ENCODE results near the gene LRGUK.
"Not testable (repeated sequence)": the region's sequence is repeated elsewhere in the genome, so short reads cannot be mapped to it uniquely, and the experiment has no call there.

LRGUK gene

GRCh38 chr7:134248196-134248595 is 121.1 kb downstream of the LRGUK start:
- no peak for DNase-seq

- no peak for DNase-seq
Measured at GRCh38 chr7:134254311-134254710, 127.2 kb downstream of the LRGUK start.

DNA sequence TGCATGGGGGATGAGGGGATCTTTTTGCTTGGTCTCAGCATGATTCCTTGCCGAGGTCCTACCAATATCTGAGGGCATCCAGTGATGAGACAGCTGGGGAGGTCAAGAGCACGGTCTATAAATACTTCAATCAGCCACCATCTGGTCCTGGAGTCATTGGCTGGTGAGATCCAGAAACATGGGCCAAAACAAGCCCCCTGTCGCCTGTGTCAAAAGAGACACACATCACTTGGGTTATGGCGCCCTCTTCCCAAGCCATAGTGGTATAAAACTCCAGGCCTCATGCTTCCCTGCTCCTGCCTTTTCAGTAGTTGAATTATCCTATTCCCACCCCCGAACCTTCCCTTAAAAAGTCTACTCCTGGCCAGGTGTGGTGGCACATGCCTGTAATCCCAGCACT is 128.7 kb downstream of the LRGUK start:
- DNase-seq, result no peak

GRCh38 chr7:134262322-134262721 is 135.2 kb downstream of the LRGUK start:
- DNase-seq, result no peak

GRCh38 chr7:134276951-134277350 is 149.8 kb downstream of the LRGUK start:
- no peak for DNase-seq

- no peak for DNase-seq
Measured at GRCh38 chr7:134278502-134279153, 151.5 kb downstream of the LRGUK start.

DNA sequence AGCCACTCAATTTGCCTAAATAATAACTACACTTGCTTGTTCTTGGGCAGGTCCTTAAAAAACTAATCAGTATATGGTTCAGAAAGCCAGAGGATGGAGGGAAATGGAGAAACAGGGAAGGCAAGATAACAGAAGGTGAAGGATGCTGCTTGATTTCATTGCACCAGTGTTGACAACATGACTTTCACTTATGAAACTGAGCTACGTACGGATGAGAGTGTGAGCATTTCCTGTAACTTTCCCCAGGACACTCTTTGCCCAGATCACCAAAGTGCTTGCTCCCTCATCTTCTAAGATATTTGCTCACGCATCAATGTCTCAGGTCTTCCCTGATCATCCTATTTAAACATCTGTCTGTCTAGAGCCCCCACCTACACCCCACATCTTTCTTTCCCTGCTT is 152.2 kb downstream of the LRGUK start:
- no peak for DNase-seq

GRCh38 chr7:134279898-134280297 is 152.8 kb downstream of the LRGUK start:
- DNase-seq, result no peak

DNA sequence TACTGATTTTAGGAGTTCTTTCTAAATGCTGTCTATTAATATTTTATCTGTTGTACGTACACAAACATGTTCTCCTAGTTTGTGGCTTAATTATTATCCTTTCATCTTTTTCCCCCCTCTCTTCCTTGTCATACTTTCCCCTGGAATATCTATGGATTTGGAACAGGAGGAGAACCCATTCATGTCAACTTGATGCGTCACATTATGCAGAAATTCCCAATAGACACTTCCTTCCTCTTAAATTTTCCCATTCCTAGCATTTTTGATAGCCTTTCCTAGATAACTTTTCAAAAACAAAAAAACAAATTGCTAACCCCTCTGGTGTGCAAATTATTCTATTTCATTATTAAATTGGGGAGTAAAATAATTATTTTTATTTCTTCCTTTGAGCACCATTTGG is 153.4 kb downstream of the LRGUK start:
- DNase-seq, result no peak

DNA sequence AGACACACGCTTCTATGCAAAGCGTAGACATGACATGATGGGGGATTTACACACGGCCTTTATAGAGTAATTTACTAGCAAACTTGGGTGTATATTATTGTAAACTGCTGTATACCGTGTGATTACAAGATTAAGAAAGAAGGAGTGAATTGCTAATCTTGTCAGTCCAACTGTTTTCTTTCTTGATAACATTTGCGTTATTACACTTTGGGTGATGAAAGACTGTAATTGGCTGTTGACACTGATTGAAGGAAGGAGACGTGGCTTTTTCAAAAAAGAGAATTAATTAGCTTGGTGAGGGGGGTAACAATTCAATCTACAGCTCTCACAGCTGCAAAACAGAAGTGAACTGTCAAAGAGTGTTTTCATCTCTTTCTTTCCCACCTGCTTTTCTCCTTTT is 156.9 kb downstream of the LRGUK start:
- DNase-seq, result no peak

GRCh38 chr7:134284952-134285351 is 157.8 kb downstream of the LRGUK start:
- DNase-seq, result no peak

DNA sequence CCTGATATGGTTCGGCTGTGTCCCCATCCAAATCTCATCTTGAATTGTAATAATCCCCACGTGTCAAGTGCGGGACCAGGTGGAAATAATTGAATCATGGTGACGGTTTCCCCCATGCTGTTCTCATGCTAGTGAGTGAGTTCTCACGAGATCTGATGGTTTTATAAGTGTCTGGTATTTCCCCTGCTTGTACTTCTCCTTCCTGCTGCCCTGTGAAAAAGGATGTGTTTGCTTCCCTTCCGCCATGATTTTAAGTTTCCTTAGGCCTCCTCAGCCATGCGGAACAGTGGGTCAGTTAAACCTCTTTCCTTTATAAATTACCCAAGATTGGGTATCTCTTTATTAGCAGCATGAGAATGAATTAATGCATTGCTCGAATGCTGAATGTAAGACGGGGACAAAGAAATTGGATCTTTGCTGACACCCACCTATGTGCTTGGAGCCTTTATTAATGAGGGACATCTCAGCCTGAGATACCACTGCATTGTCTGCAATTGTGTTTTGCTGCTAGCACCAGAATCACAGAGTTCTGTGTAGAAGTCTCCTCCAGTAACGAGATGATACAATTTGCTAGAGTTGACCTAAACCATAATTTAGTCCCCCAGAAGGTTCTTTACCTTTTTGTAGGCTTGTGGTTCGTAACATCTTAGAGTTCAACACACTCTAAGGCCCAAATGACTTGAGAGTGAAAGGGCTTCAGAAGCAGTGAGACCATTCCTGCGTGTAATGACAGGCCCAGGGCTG is 160.9 kb downstream of the LRGUK start:
- DNase-seq, result no peak

GRCh38 chr7:134289423-134289822 is 162.3 kb downstream of the LRGUK start:
- DNase-seq, result no peak

DNA sequence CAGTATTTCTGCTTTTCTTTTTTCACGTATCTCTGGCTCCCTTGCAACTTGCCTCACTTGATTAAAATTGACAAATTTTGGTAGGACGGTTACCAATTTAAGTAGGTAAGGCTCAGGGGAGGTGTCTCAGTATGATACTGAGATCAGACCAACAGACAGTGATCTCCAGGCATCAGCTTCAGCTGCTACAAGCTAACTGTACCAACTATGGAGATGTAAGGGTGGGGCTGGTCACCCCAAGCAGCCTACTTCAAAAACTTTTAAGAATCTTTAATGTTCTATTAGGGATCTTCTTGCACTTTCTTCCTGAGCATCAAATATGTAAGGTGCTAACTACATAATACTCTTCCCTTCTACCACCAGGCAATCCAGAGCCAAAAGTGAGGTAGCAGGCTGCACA is 162.7 kb downstream of the LRGUK start:
- no peak for DNase-seq

GRCh38 chr7:134290286-134290685 is 163.1 kb downstream of the LRGUK start:
- DNase-seq, result no peak

- DNase-seq, result no peak
Measured at GRCh38 chr7:134293002-134293740, 166.0 kb downstream of the LRGUK start.

- DNase-seq, result not testable (repeated sequence)
Measured at GRCh38 chr7:134295982-134296381, 168.8 kb downstream of the LRGUK start.

- DNase-seq, result no peak
Measured at GRCh38 chr7:134297489-134297888, 170.3 kb downstream of the LRGUK start.

- no peak for DNase-seq
Measured at GRCh38 chr7:134298902-134299683, 172.0 kb downstream of the LRGUK start.

- DNase-seq, result no peak
Measured at GRCh38 chr7:134300988-134301387, 173.8 kb downstream of the LRGUK start.

DNA sequence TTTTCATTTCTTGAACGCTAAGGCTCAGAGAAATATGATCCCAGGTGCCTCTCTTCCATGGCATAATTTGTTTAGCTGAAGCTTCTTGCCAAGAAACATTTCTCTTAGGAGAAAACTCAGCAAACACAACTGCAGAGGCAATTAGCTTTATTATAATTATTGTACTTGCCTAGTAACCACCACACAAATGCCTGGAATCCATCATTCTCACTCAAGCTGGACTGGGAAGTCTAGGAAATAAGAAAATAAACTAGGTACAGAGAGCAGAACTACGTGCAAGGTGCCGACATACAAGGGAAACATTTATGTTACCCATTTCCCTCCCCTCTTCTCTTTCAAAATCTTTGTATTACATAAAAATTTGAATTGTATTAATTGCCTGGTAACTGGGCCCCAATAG is 174.5 kb downstream of the LRGUK start:
- DNase-seq, result no peak

DNA sequence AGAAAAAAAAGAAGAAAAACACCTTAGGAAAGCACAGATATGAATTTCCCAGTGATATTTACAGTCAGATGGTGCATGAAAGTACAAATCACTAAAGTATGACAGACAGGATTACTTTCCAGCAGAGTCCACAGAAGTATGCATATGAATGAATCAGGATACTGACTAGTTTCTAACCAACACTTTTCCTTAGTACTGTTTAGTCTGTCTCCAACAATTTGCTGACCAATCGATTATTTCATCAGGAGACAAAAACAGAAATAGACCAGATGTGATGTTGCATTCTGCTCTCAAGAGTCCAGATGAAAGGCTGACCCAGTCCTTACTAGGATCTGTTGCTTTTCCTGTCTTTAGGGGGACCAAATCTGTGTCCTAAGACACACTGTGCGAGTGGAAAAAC is 175.0 kb downstream of the LRGUK start:
- no peak for DNase-seq

DNA sequence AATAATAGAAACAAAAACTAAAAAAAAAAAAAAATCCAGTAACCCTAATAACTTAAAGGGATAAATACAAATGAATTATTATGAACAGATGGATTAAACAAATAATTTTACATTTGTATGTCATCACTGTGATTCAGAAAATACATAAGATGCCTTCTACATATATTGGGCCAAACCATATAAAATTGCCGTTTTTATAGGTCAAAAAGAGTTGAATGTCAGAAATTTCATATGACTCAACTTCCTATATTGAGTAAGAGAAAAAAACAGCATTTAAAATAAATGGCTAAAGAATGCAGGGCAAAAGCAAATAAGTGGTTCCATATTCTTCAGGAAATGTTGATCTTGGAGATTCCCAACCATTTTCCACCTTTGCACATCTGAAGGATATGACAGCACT is 180.2 kb downstream of the LRGUK start:
- DNase-seq, result no peak

All from activated gamma-delta T cell (primary cell).